ENCODE results near the gene CHMP1B. TPM values are rescaled to one million over a fixed set of nuclear protein-coding genes. Genes with fewer than 3 reads are reported as not detected.
A peak's percentile ranks its signal among the peaks of the same experiment; 100 is the strongest.

CHMP1B gene
- total and polyA plus RNA-seq, 9 of the 15 experiments (the other 6 are each of a cell fraction or from before 2014, with no cell fraction given), result 12.3 to 29.9 (median 19.0) TPM

DNA sequence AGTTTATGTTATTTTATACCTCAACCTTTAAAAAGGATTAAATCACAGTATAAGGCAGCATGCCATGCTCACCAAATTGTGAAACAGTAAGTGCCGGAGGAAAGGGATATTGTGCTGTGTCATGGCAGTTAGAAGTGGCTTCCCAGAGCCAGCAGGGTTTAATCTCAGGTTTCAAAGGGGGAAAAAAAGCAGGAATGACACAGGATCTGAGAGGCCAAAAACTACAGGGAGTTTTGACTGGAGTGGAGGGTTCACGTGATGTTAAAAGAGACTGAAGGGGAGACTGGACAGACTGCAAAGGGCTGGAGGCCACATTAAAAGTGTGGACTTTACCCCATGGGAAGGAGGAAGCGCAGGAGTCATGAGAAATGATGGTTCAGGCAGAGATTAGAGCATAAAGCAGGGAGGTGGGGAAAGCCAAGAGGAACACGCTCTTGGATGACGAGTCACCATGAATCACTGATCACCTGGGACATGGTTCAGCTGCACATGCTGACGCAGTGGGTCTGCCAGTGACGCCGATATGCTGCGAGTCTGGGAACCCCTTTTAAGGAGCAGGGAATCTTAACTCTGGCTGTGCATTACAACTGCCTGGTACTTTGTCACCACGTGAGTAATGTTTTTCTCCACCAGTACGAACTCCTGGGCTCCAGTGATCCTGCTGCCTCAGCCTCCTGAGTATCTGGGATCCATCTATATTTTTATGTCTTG, 6.1 kb downstream of the CHMP1B start (continued):
- TF ChIP-seq, protein P1, sequence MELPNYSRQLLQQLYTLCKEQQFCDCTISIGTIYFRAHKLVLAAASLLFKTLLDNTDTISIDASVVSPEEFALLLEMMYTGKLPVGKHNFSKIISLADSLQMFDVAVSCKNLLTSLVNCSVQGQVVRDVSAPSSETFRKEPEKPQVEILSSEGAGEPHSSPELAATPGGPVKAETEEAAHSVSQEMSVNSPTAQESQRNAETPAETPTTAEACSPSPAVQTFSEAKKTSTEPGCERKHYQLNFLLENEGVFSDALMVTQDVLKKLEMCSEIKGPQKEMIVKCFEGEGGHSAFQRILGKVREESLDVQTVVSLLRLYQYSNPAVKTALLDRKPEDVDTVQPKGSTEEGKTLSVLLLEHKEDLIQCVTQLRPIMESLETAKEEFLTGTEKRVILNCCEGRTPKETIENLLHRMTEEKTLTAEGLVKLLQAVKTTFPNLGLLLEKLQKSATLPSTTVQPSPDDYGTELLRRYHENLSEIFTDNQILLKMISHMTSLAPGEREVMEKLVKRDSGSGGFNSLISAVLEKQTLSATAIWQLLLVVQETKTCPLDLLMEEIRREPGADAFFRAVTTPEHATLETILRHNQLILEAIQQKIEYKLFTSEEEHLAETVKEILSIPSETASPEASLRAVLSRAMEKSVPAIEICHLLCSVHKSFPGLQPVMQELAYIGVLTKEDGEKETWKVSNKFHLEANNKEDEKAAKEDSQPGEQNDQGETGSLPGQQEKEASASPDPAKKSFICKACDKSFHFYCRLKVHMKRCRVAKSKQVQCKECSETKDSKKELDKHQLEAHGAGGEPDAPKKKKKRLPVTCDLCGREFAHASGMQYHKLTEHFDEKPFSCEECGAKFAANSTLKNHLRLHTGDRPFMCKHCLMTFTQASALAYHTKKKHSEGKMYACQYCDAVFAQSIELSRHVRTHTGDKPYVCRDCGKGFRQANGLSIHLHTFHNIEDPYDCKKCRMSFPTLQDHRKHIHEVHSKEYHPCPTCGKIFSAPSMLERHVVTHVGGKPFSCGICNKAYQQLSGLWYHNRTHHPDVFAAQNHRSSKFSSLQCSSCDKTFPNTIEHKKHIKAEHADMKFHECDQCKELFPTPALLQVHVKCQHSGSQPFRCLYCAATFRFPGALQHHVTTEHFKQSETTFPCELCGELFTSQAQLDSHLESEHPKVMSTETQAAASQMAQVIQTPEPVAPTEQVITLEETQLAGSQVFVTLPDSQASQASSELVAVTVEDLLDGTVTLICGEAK (IDR thresholded peaks at IDR 0.05), result 0 out of 2 replicates have a peak, but pooled peaks have one; percentile 24
- TF ChIP-seq, protein P1 (CRISPR knock-in tag; IDR thresholded peaks at IDR 0.05), result no peak
- no peak for TF ChIP-seq ZNF561 (CRISPR knock-in tag; conservative IDR thresholded peaks at IDR 0.05)
- TF ChIP-seq, protein P2, sequence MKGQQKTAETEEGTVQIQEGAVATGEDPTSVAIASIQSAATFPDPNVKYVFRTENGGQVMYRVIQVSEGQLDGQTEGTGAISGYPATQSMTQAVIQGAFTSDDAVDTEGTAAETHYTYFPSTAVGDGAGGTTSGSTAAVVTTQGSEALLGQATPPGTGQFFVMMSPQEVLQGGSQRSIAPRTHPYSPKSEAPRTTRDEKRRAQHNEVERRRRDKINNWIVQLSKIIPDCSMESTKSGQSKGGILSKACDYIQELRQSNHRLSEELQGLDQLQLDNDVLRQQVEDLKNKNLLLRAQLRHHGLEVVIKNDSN (CRISPR knock-in tag; IDR thresholded peaks at IDR 0.05), result 0 out of 2 replicates have a peak, but pooled peaks have one; percentile 25
- TF ChIP-seq KLF10 (CRISPR knock-in tag; IDR thresholded peaks at IDR 0.05), result no peak
- no peak for TF ChIP-seq IFI16 (CRISPR knock-in tag; IDR thresholded peaks at IDR 0.05)
- TF ChIP-seq CXXC5 (CRISPR knock-in tag; IDR thresholded peaks at IDR 0.05), result peak; percentile 31; the same call in 1 of the 2 replicates
- peak; percentile 39 for TF ChIP-seq RBBP5 (IDR thresholded peaks at IDR 0.05; ENCODE audit: borderline replicate concordance, insufficient read depth, low read length, poor library complexity, severe bottlenecking)
- TF ChIP-seq ZNF197 (CRISPR knock-in tag; IDR thresholded peaks at IDR 0.05; ENCODE audit: low read depth), result no peak
- TF ChIP-seq TGIF2 (CRISPR knock-in tag; IDR thresholded peaks at IDR 0.05), result no peak
- TF ChIP-seq PTRF (tag; IDR thresholded peaks at IDR 0.05), result no peak
- TF ChIP-seq BHLHE40 (IDR thresholded peaks at IDR 0.05; ENCODE audit: low read length), result peak; percentile 79
- no peak; the same call in 1 of the 2 replicates for TF ChIP-seq MTA1 (IDR thresholded peaks at IDR 0.05; ENCODE audit: borderline replicate concordance)
- no peak for TF ChIP-seq NR2F6 (CRISPR knock-in tag; IDR thresholded peaks at IDR 0.05)
- TF ChIP-seq PHF8 (IDR thresholded peaks at IDR 0.05; ENCODE audit: borderline replicate concordance, low read length), result no peak
- TF ChIP-seq, protein P3, sequence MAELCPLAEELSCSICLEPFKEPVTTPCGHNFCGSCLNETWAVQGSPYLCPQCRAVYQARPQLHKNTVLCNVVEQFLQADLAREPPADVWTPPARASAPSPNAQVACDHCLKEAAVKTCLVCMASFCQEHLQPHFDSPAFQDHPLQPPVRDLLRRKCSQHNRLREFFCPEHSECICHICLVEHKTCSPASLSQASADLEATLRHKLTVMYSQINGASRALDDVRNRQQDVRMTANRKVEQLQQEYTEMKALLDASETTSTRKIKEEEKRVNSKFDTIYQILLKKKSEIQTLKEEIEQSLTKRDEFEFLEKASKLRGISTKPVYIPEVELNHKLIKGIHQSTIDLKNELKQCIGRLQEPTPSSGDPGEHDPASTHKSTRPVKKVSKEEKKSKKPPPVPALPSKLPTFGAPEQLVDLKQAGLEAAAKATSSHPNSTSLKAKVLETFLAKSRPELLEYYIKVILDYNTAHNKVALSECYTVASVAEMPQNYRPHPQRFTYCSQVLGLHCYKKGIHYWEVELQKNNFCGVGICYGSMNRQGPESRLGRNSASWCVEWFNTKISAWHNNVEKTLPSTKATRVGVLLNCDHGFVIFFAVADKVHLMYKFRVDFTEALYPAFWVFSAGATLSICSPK (IDR thresholded peaks at IDR 0.05; ENCODE audit: borderline replicate concordance), result no peak
